ENCODE data around the gene ZNF628. TPM values are rescaled to one million over a fixed set of nuclear protein-coding genes. Genes with fewer than 3 reads are reported as not detected.

ZNF628 gene
- total RNA-seq, 1 donor from 2014 or later: 5.7 TPM

GRCh38 chr19:55479451-55480230 is 3.2 kb downstream of the ZNF628 start:
- intact Hi-C loops (cut with DNase I): no loop called here
- DNase-seq (ENCODE audit: missing footprints): peak; percentile 52
- no peak for ATAC-seq

- DNase-seq (ENCODE audit: missing footprints) (peak; percentile 64), ATAC-seq (no peak)
- intact Hi-C loops (cut with DNase I): no loop called here
These were observed 4.9 kb downstream of the ZNF628 start for GRCh38 chr19:55481148-55481793.

GRCh38 chr19:55481794-55482155 is 5.4 kb downstream of the ZNF628 start:
- intact Hi-C loops (cut with DNase I): no loop called here
- peak; percentile 37 for DNase-seq (ENCODE audit: missing footprints)
- no peak for ATAC-seq

- no peak for ATAC-seq
- intact Hi-C loops (cut with DNase I): no loop called here
- peak; percentile 67 for DNase-seq (ENCODE audit: missing footprints)
These were observed 5.9 kb downstream of the ZNF628 start for GRCh38 chr19:55482156-55482961.

GRCh38 chr19:55482967-55483705 is 6.7 kb downstream of the ZNF628 start:
- DNase-seq (ENCODE audit: missing footprints) (peak; percentile 66), ATAC-seq (no peak)
- intact Hi-C loops (cut with DNase I): no loop called here

- peak; percentile 57 for DNase-seq (ENCODE audit: missing footprints)
- intact Hi-C loops (cut with DNase I): no loop called here
- ATAC-seq: no peak
These were observed 7.5 kb downstream of the ZNF628 start for GRCh38 chr19:55483706-55484592.

GRCh38 chr19:55484593-55485438 is 8.4 kb downstream of the ZNF628 start, which contains the start of gene NAT14:
TSS of gene NAT14 (plus strand) at chr19:55485188. CDS start at chr19:55485709, 521 bp downstream.
- peak; percentile 76 for DNase-seq (ENCODE audit: missing footprints)
- intact Hi-C loops (cut with DNase I): no loop called here
- ATAC-seq: peak; percentile 37

- no peak for ATAC-seq
These were observed 9.1 kb downstream of the ZNF628 start for GRCh38 chr19:55485439-55486011.

GRCh38 chr19:55486043-55486970 is 9.9 kb downstream of the ZNF628 start:
- ATAC-seq (no peak), DNase-seq (ENCODE audit: missing footprints) (peak; percentile 70)
- intact Hi-C loops (cut with DNase I): no loop called here

More at GRCh38 chr19:55485439-55486011, 9.1 kb downstream of the ZNF628 start:
- intact Hi-C loops (cut with DNase I): no loop called here
- peak; percentile 67 for DNase-seq (ENCODE audit: missing footprints)

- intact Hi-C loops (cut with DNase I): no loop called here
- ATAC-seq: peak; percentile 51
- DNase-seq (ENCODE audit: missing footprints): peak; percentile 81
These were observed 10.8 kb downstream of the ZNF628 start for GRCh38 chr19:55486971-55487923.

GRCh38 chr19:55487924-55488687 is 11.7 kb downstream of the ZNF628 start, which contains the start of gene SSC5D:
TSS of gene SSC5D (plus strand) at chr19:55488436. CDS start at chr19:55488590, 154 bp downstream.
- intact Hi-C loops (cut with DNase I): no loop called here
- DNase-seq (ENCODE audit: missing footprints) (peak; percentile 78), ATAC-seq (peak; percentile 3)

GRCh38 chr19:55488986-55489710 is 12.7 kb downstream of the ZNF628 start:
- DNase-seq (ENCODE audit: missing footprints): peak; percentile 69
- intact Hi-C loops (cut with DNase I): no loop called here

More at GRCh38 chr19:55488986-55489710, 12.7 kb downstream of the ZNF628 start:
- ATAC-seq: no peak

Measured in Right ventricle myocardium inferior (tissue), 1 donor.